Amniotic stem cell (primary cell): Measurements from ENCODE around the gene SFTPB.

ENCODE experiments used
- DNase-seq: peaks from one replicate; lab custom pipeline; 2025; lab: John Stamatoyannopoulos, UW

The SFTPB gene

DNA sequence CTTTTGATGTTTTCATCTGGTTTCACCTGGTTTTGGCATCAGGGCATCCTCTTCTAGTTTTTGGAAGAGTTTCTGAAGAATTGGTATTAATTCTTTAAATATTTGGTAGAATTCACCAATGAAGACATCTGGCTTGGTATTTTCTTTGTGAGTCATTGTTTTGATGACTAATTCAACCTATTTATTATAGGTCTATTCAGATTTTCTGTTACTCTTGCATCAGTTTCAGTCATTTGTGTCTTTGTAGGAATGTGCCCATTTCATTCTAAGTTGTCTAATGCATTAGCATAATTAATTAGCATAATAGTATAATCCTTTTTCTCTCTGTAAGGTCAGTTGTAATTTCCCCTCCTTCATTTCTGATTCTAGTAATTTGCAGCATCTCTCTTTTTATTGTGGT is 34.2 kb upstream of the SFTPB start:
- DNase-seq: peak; percentile 29

DNA sequence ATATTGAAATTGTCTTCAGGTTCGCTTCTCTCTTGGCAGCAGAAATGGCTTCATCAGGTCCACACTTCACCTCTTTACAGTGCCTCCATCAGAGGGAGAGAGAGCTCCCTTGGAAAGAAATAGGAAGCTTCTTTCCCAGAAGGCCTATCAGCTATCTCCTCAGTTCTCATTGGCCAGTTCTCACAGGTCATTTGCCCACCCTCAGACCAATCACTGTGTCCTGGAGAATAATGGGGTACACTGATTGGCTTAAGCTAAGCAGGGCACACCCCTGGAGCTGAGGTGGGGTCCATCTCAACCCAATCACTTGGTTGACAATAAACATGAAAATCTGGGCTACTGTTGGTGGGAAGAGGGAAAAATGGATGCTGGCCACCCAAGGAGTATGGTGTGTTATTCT is 31.3 kb upstream of the SFTPB start:
- DNase-seq: no peak

DNA sequence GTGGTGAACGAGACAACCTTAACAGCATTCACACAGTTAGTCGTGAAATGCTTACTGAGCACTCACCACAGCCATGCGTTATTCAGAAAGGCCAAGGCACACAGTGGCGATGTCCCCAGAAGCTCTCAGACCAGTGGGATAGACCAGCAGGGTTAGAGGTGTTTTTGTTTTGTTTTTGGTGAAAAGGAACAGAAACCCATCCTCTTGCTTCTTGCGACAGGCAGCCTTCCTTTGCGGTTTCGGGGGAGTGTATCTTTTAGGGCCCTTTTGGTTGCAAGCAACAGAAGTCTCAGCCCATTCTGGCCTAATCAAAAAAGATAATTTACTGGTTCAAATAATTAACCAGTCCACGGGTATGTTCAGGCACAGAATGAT is 30.9 kb upstream of the SFTPB start:
- DNase-seq: no peak

DNA sequence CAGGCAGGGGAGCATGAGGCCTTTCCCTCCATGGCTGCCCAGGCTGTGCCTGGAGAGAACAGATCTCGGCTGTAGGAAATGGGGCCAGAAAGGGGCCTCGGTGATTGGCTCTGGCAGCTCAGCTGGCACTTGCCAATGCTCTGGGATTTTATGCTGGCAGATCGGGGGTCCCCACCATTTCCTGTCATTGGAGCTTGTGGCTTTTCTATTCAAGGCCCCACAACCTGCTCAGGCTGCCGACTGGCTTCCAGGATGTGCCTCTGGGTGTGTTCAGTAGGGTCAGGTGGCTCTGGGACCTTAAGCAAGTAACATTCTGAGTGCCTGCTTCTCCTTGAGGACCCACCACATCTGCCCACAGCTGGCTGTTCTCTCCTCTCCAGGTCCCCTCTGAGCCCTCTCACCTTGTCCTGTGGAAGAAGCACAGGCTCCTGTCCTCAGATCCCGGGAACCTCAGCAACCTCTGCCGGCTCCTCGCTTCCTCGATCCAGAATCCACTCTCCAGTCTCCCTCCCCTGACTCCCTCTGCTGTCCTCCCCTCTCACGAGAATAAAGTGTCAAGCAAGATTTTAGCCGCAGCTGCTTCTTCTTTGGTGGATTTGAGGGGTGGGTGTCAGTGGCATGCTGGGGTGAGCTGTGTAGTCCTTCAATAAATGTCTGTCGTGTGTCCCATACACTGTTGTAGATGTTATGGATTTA is 30.3 kb upstream of the SFTPB start:
- no peak for DNase-seq

DNA sequence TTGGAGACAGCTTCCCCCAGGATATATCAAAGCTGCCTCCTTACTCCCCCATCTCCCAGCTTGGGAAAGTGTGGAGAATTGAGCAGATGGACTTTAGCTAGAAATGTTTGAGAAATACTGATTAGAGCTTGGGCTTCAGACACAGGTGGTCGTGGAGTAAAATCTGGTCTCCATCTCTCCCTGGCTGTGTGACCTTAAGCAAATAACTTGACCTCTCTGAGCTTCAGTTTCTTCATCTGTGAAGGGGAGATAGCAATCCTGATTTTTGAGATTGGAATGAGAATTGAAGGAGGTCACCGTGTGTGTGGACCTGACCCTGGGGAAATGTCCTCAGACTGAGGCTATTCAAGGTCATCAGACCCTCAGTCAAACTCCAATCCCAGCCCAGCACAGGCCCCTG is 29.7 kb upstream of the SFTPB start:
- no peak for DNase-seq

DNA sequence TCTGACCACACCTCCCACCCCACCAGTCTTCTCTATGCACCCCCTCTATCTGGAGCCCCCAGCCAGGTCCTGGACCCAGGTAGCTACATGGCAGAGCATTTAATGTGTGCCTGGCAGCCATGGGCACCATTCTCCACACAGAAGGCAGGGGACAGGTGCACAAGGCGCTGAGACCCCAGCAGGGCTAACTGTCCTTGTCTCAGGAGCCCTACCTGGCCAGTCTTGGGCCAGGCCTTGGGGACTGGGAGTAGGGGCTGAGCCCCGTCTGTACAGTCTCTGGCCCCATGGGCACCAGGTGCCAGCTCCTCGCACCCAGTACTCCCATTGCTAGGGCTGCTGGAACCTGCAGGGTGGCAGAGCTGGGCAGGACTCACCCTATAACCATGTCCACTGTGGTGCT is 29.1 kb upstream of the SFTPB start:
- DNase-seq: no peak

DNA sequence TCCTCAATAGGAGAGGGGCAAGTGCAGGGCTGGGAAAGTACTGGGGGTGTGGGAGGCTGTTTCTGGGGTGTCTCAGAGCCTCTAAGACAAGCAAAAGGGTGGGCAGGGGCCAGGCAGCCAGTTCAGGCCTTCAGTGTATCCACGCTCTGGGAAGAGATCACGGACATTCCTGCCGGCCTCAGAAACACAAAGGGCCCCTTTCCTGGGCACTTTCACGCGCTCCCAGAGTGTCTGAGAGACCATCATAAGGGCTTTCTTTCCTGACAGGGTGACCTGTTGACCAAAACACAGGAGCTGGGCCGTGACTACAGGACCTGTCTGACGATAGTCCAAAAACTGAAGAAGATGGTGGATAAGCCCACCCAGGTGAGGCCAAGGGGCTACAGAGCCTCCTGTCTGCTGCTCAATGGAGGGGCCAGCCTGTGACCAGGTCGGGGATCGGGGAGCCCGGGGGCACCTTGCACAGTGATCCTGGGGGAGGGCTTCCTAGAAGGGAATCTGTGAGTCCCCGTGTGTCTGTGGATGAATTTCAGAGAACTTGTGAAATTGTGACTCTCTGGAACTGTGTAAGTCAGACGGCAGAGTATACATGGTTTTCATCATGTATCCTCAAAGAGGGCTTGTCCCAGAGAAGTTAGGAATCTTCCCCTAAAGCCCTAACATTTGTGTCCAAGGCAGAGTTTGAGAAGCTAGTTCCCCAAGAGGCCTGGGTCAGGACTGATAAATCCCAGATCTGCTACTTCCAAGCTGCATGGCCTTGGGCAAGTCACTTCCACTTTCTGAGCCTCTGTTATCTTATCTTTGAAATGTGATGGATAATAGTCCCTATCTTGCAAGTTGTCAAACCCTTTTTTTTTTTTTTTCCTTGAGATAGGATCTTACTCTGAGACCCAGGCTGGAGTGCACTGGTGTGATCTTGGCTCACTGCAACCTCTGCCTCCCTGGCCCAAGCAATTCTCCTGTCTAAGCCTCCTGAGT is 28.0 kb upstream of the SFTPB start:
- no peak for DNase-seq

DNA sequence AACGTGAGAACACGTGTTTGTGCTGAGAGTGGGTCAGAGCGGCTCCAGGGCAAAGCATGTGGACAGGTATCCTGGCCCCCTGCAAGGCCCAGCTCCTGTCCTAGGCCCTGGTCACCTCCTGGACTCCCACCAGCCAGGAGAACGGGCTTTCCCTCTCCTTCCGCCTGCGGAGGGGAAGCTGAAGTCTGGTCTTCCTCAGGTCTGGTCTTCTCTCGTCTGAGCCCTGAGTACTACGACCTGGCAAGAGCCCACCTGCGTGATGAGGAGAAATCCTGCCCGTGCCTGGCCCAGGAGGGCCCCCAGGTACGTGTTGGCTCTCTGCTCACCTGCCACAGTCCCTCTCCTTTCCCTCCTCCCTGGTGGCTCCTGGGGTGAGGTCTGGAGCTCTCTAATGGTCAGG is 27.1 kb upstream of the SFTPB start:
- DNase-seq: no peak

DNA sequence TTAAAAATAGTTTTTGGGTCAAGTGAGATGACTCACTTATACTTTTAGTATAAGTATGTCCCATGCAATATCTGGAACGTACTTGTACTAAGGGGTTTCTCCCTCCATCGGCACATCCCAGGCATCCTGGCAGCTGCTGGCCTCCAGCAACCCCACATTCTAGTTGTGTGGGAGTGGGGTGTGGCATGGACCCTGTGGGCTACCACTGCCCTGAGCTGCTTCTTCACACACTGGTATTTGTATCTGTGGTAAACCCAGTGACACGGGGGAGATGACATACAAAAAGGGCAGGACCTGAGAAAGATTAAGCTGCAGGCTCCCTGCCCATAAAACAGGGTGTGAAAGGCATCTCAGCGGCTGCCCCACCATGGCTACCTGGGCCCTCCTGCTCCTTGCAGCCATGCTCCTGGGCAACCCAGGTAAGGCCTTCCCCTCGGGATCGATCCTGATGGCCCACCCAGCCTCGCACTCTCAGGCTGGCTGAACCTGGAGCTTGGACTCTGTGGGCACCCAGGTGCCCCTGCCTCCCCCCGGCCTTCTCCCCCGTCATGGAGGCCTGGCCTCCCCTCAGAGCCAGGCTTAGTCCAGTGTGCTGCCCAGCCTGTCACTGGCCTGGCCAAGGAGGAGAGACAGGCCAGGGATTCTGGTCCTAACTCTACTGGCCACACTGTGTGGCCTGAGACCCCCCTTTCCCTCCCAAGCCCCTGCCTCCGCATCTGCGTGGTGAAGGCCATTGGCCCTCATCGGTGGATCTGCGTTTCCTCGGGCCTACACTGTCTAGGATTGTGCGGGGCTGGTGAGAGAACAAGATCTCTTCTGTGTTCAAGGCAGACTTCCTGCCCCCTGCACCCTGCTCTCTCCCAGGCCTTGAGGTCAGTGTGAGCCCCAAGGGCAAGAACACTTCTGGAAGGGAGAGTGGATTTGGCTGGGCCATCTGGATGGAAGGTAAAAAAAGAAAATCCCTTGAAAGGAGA is 26.3 kb upstream of the SFTPB start, which contains the start of gene GNLY:
Gene GNLY (plus strand): TSS at position 307 of the 974 bp plus-strand sequence. CDS start 61 bp downstream, at position 368.
- DNase-seq: no peak

DNA sequence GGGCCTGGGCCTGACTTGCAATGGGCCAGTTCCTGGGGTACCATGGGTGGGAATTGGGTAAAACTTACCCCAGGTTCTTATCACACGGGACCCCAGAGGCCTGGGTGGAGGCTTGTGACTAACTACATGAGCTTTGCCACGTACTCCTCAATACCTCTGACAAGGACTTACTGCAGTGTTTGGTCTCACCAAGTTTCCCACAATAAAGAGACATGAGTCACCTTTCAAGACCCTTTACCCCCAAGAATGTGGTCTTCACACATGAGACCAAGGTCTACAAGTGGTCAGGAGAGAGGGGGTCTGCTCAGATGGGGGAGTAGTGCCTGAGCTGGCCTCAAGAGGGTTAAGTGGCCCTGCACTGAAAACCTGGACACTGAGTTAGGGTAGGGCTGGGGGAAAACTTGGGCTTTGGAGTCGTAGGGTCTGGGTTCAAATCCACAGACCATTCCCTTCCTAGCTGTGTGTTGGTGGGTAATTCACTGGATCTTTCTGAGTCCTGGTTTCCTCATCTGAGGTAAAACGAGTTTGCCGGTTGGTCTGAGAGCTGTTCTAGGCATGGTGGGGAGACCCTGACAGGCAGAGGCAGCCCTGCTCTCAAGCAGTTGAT is 24.1 kb upstream of the SFTPB start:
- DNase-seq: no peak

DNA sequence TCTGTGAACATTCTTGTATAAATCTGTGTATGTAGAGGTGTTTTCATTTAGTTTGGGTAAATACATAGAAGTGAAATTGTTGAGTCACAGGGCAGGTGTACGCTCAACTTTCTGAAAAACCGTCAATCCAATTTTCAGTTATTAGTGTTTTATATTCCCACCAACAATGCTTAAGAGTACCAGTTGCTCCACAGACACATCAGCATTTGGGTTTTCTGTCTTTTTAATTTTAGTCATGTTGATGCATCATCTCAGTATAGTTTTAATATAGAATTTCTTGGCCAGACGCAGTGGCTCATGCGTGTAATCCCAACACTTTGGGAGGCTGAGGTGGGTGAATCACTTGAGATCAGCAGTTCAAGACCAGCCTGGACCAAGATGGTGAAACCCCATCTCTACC is 22.9 kb upstream of the SFTPB start:
- no peak for DNase-seq

DNA sequence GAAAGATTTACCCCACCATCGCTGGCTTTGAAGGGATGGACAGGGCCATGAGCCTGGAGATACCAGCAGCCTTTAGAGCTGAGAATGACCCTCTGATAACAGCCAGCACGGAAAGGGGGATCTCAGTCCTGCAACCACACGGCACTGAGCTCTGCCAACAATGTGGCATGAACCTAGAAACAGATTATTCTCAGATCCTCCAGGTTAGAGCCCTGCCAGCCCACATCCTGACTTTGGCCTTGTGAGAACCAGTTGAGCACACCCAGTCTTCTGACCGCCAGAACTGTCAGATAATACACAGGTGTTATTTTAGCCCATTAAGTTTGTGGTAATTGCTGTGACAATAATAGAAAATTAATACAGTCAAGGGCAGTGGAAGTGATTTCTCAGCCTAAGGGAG is 16.8 kb upstream of the SFTPB start:
- no peak for DNase-seq

DNA sequence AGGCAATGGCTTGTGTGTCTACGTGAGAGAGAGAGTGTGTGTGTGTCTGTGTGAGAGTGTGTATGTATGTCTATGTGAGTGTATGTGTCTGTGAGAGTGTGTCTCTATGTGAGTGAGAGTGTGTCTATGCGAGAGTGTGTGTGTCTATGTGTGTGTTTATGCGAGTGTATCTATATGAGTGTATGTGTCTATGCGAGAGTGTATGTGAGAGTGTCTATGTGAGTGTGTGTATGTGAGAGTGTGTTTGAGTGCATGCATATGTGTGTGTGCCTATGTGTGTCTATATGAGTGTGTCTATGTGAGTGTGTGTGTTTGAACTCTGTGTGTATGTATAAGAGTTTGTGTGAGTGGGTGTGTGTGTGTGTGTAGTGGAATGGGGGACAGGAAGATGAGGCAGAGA is 16.4 kb upstream of the SFTPB start:
- DNase-seq: no peak

DNA sequence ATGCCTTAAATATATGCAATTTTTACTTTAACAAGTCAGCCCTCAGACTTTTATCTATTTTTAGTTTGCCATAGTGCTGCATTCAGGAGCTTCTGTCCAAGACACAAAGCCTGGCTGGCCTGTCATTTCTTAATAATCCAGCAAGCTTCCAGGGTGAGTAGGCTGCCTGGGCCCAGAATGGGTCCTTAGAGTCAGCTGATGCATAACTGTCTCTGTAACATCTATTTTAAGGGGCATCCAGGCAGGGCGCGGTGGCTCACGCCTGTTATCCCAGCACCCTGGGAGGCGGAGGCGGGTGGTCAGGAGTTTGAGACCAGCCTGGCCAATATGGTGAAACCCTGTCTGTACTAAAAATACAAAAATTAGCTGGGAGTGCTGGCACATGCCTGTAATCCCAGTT is 14.4 kb upstream of the SFTPB start:
- DNase-seq: no peak

DNA sequence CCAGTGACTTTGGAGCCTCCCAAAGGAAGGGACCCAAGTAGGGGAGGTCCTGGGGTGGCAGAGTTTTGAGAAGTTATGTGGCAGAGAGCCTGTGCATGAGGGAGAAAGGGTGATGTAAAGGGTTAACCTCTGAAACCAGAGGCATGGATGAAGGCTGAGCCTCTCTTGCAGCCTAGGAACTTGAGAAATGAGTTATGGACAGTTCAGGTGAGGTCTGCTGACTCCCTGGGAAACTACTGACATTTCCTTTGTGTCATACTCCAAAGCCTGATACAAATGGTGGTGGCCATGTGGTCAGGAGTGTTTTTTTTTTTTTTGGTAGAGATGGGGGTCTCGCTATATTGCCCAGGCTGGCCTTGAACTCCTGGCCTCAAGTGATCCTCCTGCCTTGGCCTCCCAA is 13.8 kb upstream of the SFTPB start:
- no peak for DNase-seq

DNA sequence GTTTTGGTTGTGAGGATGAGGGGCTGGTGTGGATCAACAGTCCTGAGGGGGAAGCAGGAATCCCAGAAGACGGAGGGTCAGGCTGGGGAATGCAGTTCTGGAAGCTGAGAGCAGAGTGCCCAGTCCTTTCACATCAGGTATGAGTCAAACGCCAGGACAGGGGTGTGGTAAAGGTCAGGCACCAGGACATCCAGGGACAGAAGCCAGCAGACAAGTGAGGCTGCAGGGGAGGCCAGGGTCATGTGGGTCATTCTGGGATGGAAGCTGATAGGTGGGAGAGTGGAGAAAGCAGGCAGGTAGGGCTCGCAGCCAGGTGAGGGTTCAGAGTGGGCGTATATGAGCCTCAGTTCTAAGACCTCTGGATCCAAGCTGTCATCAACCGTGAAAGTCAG is 13.4 kb upstream of the SFTPB start:
- DNase-seq: no peak

DNA sequence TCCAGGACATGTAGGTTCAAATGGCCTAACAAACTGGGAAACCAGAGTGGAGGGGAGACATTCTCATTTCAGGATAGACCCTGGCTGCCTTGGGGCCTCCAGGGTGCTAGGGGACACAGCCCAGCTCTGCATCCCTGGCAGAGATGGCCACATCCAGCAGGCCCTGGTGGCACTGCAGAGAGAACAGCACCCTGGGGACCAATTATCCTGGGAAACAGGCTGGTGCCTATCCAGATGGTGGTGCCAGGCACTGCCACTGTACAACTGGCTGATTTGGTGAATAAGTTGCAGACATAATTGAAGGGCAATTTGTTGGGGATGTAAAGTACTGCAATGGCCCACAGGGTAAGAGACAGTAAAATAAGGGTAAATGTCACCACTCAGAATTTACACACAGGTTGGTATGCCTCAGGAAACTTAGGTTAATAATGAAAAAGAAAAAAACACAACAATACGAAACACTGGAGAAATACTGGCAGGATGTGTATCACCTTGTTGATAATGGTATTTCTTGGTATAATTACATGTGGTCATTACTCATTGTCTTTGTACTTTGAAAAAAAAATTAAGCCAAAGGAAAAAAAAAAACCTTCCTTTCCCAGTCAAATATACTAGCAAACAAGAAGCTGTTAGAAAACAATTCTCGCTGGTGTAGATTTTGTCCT is 12.8 kb upstream of the SFTPB start:
- no peak for DNase-seq

DNA sequence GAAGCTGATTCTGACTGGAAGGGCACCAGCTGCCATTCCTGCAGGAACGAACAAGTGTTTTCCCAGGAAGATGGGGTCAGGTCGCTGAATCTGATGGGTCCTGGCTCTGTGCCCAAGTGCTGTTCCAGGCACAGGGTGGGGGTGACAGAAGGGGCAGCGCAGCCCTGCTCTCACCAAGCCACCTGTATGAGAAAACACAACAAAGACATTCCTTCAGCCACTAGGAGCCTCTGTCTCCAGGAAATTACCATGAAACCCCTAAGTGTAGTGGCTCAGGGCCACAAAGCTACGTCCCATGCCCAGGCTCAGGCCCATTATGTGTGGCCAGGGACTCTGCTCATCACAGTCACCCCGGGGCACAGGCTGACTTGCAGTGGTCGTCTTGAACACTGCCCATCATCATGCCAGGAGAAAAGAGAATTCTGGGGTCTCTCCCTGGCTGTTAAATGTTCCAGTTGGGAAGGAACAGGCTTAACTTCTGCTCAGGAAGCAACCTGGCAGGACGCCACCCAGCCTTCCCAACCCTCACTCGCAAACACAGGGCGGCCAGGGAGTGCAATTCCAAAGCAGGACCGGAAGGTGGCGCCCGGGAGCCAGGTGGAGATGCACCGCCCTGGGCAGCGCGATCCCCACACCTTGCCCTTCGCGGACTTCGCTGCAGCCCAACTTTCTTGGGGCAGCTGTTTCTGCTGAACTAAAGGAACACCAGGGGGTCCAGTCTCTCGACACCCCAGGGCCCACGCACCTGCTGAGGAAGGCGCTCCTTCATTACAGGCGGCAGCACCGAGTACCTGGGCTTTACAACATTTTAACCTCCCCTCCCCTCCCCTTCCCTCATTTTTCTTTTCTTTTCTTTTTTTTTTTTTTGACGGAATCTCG is 11.0 kb upstream of the SFTPB start:
- no peak for DNase-seq

DNA sequence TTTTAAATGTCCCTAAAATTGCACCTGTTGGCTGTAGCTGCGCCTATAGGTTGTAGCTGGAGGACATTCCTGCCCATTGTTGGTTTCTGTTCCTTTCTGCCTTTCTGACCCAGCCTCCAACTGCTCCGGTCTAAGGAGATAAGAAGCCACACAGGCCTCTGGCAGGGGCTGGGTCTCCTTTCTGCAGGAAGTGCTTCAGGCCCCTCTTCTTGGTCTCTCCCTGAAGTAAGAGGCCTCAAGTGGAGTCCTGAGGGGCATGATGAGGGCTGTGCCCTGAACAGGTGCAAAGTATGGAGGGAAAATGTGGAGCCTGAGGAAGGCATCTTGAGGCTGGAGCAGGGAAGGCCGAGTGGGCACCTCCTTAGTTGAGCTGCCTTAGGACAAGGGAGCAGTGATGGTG is 10.4 kb upstream of the SFTPB start:
- no peak for DNase-seq

DNA sequence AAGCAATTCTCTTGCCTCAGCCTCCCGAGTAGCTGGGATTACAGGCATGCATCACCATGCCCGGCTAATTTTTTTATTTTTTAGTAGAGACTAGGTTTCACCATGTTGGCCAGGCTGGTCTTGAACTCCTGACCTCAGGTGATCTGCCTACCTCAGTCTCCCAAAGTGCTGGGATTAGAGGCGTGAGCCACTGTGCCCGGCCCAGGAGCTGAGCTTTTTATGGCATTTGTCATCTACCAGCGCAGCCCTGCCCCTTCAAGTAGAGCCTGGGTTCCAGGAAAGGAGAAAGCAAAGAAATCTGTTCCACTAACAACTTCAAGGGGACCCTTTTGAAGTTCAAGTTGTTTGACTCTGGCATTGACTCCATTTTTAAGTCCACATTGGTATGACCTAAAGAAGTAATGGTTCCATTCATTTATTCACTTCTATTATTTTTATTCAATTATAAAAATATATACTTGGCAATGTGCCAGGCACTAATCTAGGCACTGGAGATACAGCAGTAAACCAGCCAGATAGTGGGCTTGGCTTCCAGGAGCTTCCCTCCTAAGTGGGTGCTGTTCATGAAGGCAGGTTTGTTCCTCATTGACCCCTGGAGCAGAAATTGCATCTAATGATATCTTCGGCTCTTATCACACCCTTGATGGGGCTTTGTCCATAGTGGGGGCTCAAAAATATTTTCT is 8.0 kb upstream of the SFTPB start:
- DNase-seq: no peak
